CD4-positive, alpha-beta T cell treated with Interleukin-21 for 1 hour (primary cell): ENCODE data around the gene TRAIP.

Experiments
- DNase-seq: peaks from one replicate; pipeline ENCODE4 v3.0.0-alpha.2; 2020

The TRAIP gene

GRCh38 chr3:49813497-49814174 lies 42.7 kb downstream of the TRAIP start, which contains the start of gene UBA7:
TSS of gene UBA7 (minus strand) at chr3:49813953. CDS start at chr3:49813787, 166 bp downstream.
- peak; percentile 52 for DNase-seq

- no peak for DNase-seq
Observed at GRCh38 chr3:49812916-49813496, 43.4 kb downstream of the TRAIP start.

GRCh38 chr3:49807431-49808114 lies 48.8 kb downstream of the TRAIP start:
- no peak for DNase-seq

GRCh38 chr3:49806850-49807249 lies 49.5 kb downstream of the TRAIP start:
- DNase-seq = no peak

DNA sequence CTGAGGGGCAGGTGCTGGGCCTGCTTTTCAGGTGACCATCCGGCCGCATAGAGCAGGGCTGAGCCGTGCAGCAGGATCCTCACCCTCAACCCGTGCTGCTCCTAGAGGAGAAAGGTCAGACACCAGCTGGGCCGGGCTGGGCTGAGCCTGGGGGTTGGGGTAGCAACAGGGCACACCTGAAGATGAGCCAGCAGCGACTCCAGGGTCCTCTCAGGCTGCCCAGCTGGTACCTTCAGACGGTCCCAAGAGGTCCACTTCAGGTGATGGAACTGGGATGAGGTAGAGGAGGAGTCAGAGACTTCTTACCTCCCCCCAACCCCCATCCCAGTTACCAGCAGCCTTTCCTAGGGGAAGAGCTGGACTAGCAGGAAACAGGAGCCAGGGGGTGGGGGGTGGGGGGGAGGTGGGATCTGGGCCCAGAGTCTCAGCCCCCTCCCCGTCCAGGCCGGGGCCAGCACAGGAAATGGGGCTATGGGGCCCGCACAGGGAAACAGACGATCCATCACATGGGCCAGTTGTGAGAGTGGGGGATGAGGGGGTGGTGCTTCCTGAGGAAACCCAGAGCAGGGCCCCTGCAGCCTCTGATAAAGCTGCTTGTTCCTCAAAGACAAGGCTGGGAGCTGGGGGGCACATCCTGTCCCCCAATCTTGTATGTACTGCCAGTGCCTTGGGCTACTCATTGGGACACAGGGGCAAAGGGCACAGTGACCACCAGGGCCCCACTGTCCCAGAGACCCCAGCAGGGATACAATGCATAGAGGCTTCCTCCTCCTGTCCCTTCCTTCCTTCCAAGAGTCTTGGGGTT lies 50.3 kb downstream of the TRAIP start:
- peak; percentile 17 for DNase-seq

DNA sequence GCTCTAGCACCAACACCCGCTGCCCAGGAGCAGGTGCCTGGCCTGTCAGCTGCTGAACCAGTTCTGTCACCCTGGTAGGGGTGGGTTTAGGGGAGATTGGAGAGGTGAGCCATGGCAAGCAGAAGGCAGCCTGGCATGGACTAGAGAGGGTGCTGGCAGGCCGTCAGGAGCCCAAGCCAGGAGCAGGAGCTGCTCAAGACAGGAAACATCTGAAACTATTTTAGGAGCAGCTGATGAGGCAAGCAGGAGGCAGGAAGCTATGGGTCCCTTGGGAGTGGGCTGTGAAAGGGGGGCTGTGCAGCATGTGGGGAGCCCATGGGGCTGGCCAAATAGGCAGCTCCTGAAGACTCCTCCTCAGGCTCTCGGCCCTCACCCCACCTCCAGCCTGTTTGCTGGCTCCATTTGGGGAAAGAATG lies 51.0 kb downstream of the TRAIP start:
- DNase-seq = no peak

DNA sequence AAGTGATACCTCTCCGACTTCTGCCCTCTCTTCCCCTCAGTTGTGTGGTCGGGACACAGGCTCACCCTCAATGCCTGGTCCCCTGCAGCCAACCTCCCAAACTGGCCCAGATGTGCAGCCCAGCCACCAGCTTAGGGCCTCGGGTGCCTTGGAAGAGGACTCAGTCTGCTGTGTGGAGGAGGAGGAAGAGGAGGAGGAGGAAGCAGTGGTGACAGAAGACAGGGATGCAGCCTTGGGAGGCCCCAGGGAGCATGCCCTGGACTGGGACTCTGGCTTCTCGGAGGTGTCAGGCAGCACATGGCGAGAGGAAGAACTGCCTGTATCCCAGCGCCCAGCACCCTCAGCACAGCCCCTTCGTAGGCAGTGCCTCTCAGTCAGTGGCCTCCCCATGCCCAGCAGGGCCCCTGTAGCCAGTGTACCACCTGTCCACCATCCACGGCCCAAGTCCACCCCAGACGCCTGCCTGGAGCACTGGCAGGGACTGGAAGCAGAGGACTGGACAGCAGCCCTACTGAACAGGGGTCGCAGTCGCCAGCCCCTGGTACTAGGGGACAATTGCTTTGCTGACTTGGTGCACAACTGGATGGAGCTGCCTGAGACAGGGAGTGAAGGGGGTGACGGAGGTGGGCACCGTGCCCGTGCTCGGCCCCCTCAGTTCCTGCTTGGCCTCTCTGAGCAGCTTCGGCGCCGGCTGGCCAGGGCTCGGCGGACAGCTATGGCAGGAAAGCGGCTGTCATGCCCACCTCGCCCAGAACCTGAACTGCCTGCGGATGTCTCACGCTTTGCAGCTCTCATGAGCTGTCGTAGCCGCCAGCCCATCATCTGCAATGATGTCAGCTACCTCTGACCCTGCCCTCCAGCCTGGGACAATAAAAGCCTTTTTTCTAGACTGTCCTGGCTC lies 52.0 kb downstream of the TRAIP start:
- DNase-seq = no peak

GRCh38 chr3:49803465-49804140 lies 52.8 kb downstream of the TRAIP start:
- DNase-seq = peak; percentile 40

GRCh38 chr3:49802719-49803464 lies 53.5 kb downstream of the TRAIP start, which contains the start of gene INKA1:
TSS of gene INKA1 (plus strand) at chr3:49803261. CDS start at chr3:49803393, 132 bp downstream.
- DNase-seq = peak; percentile 89

DNA sequence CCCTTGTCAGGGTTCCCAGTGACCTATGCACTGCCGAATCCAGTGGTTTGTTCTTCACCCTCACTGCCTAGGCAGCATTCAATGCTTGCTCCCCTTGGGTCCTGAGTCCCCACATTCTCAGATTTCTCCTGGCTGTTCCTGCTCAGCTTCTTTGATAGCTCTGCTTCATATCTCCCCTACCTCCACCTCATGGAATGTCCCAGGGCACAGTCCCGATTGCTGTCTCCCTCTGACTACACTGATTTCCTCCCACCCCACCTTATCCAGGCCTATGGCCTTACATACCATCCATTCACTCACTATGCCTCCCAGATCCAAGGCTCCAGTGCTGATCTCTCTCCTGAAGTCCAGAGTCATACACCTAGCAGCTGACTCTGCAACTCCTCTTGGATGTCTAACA lies 55.2 kb downstream of the TRAIP start:
- no peak for DNase-seq

DNA sequence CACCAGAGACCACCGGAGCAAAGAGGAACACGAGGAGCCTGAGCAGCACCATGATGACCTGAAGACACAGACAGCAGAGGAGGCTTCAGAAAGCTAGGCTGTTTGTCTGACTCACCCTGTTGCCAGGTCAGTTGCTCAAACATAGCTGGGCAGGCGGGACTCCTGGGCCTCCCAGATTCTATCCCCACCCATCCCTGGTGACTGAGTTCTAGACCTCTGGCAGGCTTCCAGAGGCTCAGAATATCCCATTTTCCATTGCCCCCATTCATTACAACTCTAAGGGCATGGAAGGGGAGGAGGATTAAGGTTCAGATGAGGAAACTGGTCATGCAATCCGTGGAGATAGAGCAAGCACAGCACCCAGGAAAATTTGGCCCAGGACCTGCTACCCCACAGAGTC lies 56.6 kb downstream of the TRAIP start, which contains the start of gene CDHR4:
CDHR4 (minus strand) TSS at position 113 of the 400 bp plus-strand sequence; CDS start at position 52, 61 bp downstream.
- DNase-seq = no peak

- no peak for DNase-seq
Observed at GRCh38 chr3:49799105-49799504, 57.3 kb downstream of the TRAIP start.

GRCh38 chr3:49794926-49795905 lies 61.1 kb downstream of the TRAIP start:
- no peak for DNase-seq

GRCh38 chr3:49794431-49794830 lies 61.9 kb downstream of the TRAIP start:
- DNase-seq = no peak

DNA sequence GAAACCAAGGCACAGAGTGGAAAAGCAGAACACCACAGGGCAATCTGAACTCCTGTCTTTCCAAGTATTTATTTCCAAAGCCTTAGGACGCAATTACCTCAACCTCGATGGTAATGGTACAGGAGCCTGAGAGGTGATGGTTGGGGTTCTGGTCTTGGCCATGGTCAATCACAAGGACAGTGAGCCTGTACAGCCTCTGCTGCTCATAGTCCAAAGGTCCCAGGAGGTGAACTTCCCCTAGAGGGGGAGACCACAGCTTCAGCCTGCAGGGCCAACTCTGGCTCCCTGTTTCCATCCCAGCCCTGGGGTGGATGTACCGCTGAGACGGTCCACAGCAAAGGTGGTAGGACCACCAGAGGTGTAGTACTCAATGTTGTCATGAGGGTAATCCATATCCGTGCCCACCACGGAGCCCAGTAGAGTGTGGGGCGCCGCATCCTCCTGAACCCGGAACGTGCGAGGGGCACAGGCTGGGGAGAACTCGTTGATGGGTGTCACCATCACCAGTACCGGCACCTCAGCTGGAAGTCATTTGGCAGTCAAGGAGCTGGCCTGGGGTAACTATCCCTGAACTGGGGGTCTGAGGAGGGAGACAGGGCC lies 62.8 kb downstream of the TRAIP start:
- no peak for DNase-seq

- DNase-seq = no peak
Observed at GRCh38 chr3:49792371-49793150, 63.8 kb downstream of the TRAIP start.

GRCh38 chr3:49791571-49791970 lies 64.8 kb downstream of the TRAIP start:
- DNase-seq = no peak
